OCI-LY7 (cell line): Measurements from ENCODE around the gene SMC4.

ENCODE experiments used
- EZH2phosphoT487 ChIP-seq: fragments of 200-600 bp; sonication (generic); IDR thresholded peaks from 2 replicates; pipeline ENCODE4 v1.6.1; 2018; ENCODE audit warnings: low read depth, borderline replicate concordance, mild to moderate bottlenecking, mixed run types, antibody characterized with exemption, low read length, moderate library complexity, mixed read lengths
- TF ChIP-seq, protein P1 (sequence below): fragments of 200-600 bp; sonication (generic); conservative IDR thresholded peaks from 2 replicates; pipeline ENCODE4 v1.5.1; 2014; ENCODE audit warnings: mild to moderate bottlenecking, antibody characterized with exemption, low read length, moderate library complexity, mixed read lengths

- TF ChIP-seq, protein P1, sequence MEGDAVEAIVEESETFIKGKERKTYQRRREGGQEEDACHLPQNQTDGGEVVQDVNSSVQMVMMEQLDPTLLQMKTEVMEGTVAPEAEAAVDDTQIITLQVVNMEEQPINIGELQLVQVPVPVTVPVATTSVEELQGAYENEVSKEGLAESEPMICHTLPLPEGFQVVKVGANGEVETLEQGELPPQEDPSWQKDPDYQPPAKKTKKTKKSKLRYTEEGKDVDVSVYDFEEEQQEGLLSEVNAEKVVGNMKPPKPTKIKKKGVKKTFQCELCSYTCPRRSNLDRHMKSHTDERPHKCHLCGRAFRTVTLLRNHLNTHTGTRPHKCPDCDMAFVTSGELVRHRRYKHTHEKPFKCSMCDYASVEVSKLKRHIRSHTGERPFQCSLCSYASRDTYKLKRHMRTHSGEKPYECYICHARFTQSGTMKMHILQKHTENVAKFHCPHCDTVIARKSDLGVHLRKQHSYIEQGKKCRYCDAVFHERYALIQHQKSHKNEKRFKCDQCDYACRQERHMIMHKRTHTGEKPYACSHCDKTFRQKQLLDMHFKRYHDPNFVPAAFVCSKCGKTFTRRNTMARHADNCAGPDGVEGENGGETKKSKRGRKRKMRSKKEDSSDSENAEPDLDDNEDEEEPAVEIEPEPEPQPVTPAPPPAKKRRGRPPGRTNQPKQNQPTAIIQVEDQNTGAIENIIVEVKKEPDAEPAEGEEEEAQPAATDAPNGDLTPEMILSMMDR: no peak
- no peak for TF ChIP-seq EZH2phosphoT487
Observed at GRCh38 chr3:160472344-160472743, 72.9 kb downstream of the SMC4 start.
